GM21390 (cell line): ENCODE results near the gene THADA.

Source experiments
- ATAC-seq: cut with Tn5 transposase; IDR thresholded peaks from one replicate; pipeline ENCODE4 v1.9.1; 2021; ENCODE audit not compliant: unreplicated experiment

The THADA gene

GRCh38 chr2:43363120-43363519 is 232.7 kb downstream of the THADA start:
- no peak for ATAC-seq

GRCh38 chr2:43361286-43361685 is 234.6 kb downstream of the THADA start:
- ATAC-seq: no peak

DNA sequence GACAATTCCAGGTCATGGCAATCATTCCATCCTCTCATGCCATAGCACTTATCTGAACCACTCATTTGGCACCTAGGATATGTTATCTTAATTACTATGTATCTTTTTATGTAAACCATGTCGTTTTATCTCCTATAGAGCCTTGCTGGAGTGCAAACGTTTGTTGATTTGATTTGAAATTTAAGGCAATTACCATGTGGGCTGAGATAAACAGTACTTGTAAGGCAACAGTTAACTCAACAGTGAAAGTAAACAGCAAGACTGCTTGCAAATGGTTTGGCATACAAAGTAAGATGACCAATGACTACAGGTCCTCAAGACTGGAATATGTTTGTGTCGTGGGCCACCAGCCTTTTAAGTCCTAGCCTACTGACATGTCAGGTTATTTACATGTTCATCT is 235.7 kb downstream of the THADA start:
- no peak for ATAC-seq

DNA sequence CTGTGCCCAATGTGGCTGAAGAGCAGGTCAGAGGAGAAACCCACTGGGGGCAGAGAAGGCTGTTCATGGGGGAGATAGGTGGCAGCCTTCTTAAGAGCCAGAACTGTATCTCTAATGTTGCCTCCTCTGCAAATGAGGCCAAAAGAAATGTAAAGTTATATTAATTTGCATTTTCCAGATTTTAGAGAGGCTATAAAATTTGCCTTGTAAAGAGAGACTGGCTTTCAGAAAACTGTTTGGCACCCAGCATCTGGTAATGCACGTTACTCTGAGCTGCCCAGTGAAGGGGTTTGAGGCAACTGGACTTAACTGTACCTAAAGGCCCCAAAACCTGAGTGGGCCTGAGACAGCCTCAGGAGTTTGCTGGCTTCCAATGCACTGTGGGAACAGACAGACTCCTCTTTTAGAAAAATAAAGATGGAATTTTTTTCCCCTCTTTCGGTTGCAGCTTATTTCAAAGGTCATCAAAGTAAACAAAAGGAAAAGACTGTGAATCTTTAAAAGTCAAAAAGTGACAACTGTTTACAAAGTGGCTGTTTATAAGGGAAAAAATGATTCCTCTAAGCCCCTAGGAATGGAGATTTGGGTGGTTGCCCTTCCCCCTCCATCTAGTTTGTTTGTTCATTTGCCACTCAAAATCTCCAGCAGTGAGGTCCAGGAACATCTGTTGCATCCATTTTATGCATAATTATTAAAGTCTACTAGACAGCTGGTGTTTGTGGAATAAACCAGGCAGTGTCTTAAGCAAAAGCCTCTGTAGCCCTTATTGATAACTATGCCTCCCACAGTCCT is 237.2 kb downstream of the THADA start:
- ATAC-seq: no peak

- no peak for ATAC-seq
Observed at GRCh38 chr2:43356774-43357173, 239.1 kb downstream of the THADA start.

GRCh38 chr2:43355399-43355798 is 240.4 kb downstream of the THADA start:
- ATAC-seq: no peak

DNA sequence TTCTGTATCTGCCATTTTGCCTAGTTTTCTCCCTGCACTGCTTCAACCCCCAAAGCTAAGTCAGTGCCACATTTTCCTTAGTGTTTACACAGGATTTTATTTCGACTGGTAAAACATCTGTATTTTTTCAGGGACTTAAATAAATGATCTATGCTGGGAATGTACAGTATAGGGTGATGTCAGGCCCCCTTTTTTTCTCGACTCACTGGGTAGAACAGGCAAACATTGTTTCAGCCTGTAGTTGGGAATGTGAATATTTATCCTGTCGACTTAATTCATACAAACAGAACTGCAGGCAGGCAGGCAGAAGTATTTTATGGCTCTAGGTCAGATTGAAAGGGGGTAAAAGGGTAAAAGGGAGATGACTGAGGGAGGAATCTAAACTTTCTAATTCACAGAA is 245.9 kb downstream of the THADA start:
- ATAC-seq: no peak

GRCh38 chr2:43348908-43349661 is 246.8 kb downstream of the THADA start:
- no peak for ATAC-seq

DNA sequence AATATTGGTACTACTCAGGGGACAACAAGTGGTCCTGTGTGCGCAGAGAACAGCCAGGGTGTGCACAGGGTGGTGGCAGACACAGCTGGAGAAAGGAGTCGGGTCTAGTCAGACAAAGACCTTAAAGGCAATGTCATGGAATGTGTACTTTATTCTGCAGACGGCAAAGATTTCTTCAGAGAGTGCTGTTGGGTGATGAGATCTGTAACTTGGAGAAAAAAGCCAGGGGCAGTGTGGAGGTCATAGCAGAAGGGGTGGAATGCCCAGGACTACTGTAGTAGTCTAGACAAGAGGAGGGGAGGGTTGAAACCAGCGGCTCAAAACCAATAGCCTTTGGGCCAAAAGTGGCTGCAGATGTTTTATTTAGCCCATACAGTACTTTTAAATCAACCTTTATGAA is 248.1 kb downstream of the THADA start:
- ATAC-seq: no peak

DNA sequence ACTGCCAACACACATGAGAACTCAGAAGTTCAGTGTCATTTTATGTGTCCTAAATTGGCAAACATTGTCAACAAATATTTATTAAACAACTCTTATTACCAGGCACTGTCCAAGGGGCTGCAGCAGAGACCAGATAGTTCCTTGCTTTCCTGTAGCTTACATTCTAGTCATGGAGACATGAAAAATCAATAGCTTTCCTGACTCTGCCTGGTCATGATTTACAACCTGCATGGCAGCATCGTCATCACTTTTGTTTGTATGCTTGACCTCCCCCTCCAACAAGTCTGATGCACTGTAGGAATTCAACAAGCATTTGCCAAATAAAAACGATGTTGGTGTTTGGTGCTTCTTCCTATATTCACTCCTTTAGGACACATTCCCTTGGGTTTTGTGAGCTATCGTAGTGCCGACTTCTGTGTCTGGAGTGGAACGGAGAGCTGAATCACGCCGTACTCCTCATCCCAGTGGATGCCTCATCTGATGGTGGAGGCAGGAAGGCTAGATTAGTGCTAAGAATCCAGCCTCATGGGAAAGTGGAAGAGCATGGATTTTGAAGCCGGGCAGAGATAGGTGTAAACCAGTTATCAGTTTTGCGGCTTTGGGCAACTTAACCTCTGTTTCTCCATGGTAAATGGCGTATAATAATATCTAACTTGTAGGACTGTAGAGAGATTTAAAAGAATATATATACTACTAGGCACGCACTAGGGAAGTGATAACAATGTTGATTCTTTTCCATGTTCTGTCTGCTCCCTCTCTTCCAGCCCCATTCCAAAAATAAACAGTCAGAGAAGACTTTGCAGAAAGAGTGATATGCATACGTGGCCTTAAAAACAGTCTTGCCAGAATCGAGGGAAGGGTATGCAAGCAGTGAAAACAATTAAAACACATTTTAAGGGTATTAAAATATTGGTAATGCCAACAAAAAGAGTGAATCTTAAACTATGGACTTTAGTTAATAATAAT is 249.0 kb downstream of the THADA start:
- no peak for ATAC-seq

DNA sequence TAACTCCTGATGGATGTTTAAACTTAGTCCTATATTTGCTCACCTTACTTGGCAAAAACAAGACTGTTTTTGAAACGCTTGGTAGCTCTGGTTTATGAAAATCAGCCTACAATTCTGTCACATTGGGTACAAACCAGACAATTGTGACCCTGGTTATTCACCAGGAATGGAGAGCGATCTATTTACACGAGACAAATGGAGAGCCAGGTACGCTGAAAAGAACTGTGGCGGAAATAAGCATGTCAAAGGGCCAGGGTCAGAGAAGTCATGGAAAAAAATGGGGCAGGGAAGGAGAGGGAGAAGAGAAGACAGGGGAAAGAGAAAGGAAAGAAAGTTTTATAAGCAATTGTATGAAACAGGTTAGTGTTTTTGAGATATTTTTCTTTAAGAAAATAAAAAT is 250.0 kb downstream of the THADA start:
- ATAC-seq: no peak

DNA sequence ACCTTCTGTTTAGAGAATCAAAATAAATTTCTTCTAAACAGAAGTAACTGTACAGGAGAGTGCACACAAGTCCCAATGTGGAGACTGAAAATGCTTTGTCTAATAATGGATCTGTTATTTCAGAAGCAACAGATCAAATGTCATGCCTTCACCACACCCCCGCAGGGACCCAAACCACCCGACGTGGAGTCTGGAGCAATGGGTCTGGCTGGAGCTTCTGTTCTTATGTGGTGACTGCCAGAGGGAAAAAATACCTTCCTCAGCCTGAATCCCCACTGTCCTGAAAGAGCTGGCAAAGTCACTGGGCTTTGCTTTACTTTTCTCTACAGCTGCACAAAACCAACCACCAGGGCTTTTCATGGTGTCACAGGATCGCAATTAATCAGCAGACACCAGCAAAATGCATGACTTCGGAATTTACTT is 250.4 kb downstream of the THADA start:
- no peak for ATAC-seq

DNA sequence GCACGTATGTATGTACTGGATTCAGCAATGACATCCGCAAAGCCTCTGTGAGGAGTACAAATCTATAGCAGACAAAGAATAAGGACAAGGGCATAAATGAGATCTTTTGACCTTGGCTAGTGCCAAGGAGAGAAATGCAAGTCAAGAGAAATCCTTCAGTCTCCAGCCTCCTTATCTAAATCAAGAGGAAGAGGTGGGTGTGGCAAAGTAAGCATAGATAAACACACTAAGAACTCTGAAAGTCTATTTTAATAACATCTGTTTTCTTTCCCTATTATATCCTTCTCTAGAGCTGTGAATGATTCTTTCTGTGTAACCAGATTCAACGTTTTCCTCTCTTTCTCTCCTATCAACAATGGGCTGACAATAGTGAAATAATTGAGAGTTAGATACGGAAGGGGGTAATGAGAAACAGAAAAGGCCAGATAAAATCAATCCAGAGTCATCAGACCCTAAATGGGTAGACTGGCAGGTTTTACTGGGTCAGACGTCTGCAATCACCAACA is 250.9 kb downstream of the THADA start:
- no peak for ATAC-seq

- no peak for ATAC-seq
Observed at GRCh38 chr2:43343573-43344304, 252.1 kb downstream of the THADA start.

- ATAC-seq: no peak
Observed at GRCh38 chr2:43341959-43342757, 253.7 kb downstream of the THADA start.

- no peak for ATAC-seq
Observed at GRCh38 chr2:43340945-43341356, 254.9 kb downstream of the THADA start.

GRCh38 chr2:43340066-43340465 is 255.8 kb downstream of the THADA start:
- ATAC-seq: no peak

DNA sequence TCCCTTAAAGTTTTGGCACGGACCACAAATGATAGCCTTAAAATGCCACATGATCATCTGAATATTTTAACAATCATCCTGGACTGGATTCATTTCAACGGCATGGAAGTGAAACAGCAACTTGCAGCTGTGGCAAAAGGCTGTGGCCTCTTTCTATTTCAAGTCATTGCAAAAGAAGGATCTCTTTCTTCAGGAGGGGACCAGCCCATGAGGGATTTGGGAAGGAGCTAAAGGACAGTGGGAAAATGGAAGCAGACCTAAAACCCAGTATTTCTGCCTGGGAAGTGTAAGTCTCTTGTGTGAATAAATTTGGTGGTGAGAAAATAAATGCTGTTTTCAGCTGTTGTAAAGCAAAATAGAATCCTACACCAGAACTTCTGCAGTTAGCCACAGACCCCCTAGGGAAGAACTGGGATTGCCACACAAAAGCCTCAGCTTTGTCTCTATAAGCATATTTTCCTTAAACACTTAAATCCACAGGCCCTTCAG is 262.1 kb downstream of the THADA start:
- no peak for ATAC-seq

GRCh38 chr2:43333101-43333655 is 262.7 kb downstream of the THADA start:
- ATAC-seq: no peak
